IMR-90 (cell line): Measurements from ENCODE around the gene TCHP. TPM values are rescaled to one million over a fixed set of nuclear protein-coding genes. Genes with fewer than 3 reads are reported as not detected.

Experiments
- ATAC-seq: fragments of 200-7000 bp; cut with Tn5 transposase; 2 replicates; pipeline ENCODE4 v1.9.1; 2020; ENCODE audit warnings: low read depth, mild to moderate bottlenecking, moderate library complexity
- BruUV-seq: library from RNA; stranded (reverse); fragments of 400-500 nt; replicated peaks from 2 replicates; lab custom pipeline; 2021; lab: Mats Ljungman, UMichigan
- CTCF ChIA-PET: fragments of 300-600 bp; formaldehyde crosslinking; extraction: SDS; loops from one replicate; lab custom pipeline; 2021; ENCODE audit warnings: antibody characterized with exemption; lab: Yijun Ruan, JAX
- POLR2A ChIA-PET: fragments of 300-600 bp; sonication (Branson Sonifier 250); formaldehyde crosslinking; loops from one replicate; lab custom pipeline; 2022; ENCODE audit warnings: antibody characterized with exemption; ENCODE audit not compliant: unreplicated experiment; lab: Charles Lee
- DNase-seq: peaks from one replicate; pipeline ENCODE4 v3.0.0; 2013
- H2AFZ ChIP-seq: replicated peaks from 2 replicates; pipeline ENCODE3; 2013; ENCODE audit warnings: low read length, mild to moderate bottlenecking; ENCODE audit not compliant: poor library complexity
- H2AK5ac ChIP-seq: 2 replicates; pipeline ENCODE4 v1.6.1; 2013; ENCODE audit warnings: low read depth, low read length, inconsistent platforms
- H2AK9ac ChIP-seq: replicated peaks from 2 replicates; pipeline ENCODE3; 2013; ENCODE audit warnings: mild to moderate bottlenecking, low read depth, low read length, moderate library complexity; ENCODE audit not compliant: poor library complexity
- H2BK120ac ChIP-seq: 2 replicates; pipeline ENCODE4 v1.6.1; 2013; ENCODE audit warnings: low read depth, low read length, inconsistent platforms
- H2BK15ac ChIP-seq: 3 replicates; pipeline ENCODE4 v1.6.1; 2013; ENCODE audit warnings: low read depth, low read length, inconsistent platforms
- H2BK20ac ChIP-seq: 2 replicates; pipeline ENCODE4 v1.6.1; 2013; ENCODE audit warnings: low read depth, mild to moderate bottlenecking, inconsistent platforms, low read length, moderate library complexity
- H2BK5ac ChIP-seq: 2 replicates; pipeline ENCODE4 v1.6.1; 2013; ENCODE audit warnings: mild to moderate bottlenecking, low read depth, low read length, inconsistent platforms; ENCODE audit not compliant: poor library complexity, severe bottlenecking
- H3K14ac ChIP-seq: replicated peaks from 2 replicates; pipeline ENCODE4 v1.6.1; 2013; ENCODE audit warnings: low read depth, low read length, inconsistent platforms
- H3K18ac ChIP-seq: 2 replicates; pipeline ENCODE4 v1.6.1; 2013; ENCODE audit warnings: low read depth, low read length, control low read depth
- H3K23ac ChIP-seq: 2 replicates; pipeline ENCODE4 v1.6.1; 2013; ENCODE audit warnings: low read depth, low read length, inconsistent platforms
- H3K27ac ChIP-seq: 2 replicates; pipeline ENCODE4 v1.5.1; 2013; ENCODE audit warnings: mild to moderate bottlenecking, control low read depth, low read length; ENCODE audit not compliant: insufficient read depth
- H3K27me3 ChIP-seq: 2 replicates; pipeline ENCODE4 v1.6.1; 2013; ENCODE audit warnings: low read length; ENCODE audit not compliant: control insufficient read depth, insufficient read depth
- H3K36me3 ChIP-seq: 2 replicates; pipeline ENCODE4 v1.6.1; 2013; ENCODE audit warnings: low read length, mixed read lengths; ENCODE audit not compliant: control insufficient read depth, insufficient read depth
- H3K4ac ChIP-seq: 2 replicates; pipeline ENCODE4 v1.6.1; 2013; ENCODE audit warnings: low read depth, low read length, inconsistent platforms
- H3K4me1 ChIP-seq: 2 replicates; pipeline ENCODE4 v1.6.1; 2013; ENCODE audit warnings: low read length, mixed read lengths; ENCODE audit not compliant: control insufficient read depth, insufficient read depth
- H3K4me2 ChIP-seq: 2 replicates; pipeline ENCODE4 v1.6.1; 2013; ENCODE audit warnings: low read depth, mild to moderate bottlenecking, control low read depth, low read length, moderate library complexity
- H3K4me3 ChIP-seq: 2 replicates; pipeline ENCODE4 v1.5.1; 2013; ENCODE audit warnings: low read depth, mild to moderate bottlenecking, control low read depth, low read length, moderate library complexity; ENCODE audit not compliant: insufficient read depth
- H3K56ac ChIP-seq: 2 replicates; pipeline ENCODE4 v1.6.1; 2013; ENCODE audit warnings: low read length, inconsistent platforms; ENCODE audit not compliant: insufficient read depth; ENCODE audit errors: extremely low read depth
- H3K79me1 ChIP-seq, 2 experiments: 2 replicates each; pipeline ENCODE4 v1.6.1; 2013; ENCODE audit warnings: low read length in 2 of 2, inconsistent platforms in 1 of 2, low read depth in 1 of 2
- H3K9ac ChIP-seq: 2 replicates; pipeline ENCODE4 v1.6.1; 2013; ENCODE audit warnings: low read depth, low read length, control low read depth
- H3K9me1 ChIP-seq: 2 replicates; pipeline ENCODE4 v1.6.1; 2013; ENCODE audit warnings: low read length, inconsistent platforms; ENCODE audit not compliant: insufficient read depth
- H3K9me3 ChIP-seq: 2 replicates; pipeline ENCODE4 v1.6.1; 2013; ENCODE audit warnings: low read length; ENCODE audit not compliant: control insufficient read depth, insufficient read depth
- H4K20me1 ChIP-seq: 2 replicates; pipeline ENCODE4 v1.6.1; 2013; ENCODE audit warnings: low read length, inconsistent platforms; ENCODE audit not compliant: insufficient read depth
- H4K5ac ChIP-seq: 2 replicates; pipeline ENCODE4 v1.6.1; 2013; ENCODE audit warnings: mild to moderate bottlenecking, low read depth, low read length, control low read depth
- H4K8ac ChIP-seq, 2 experiments: 2 replicates each; pipeline ENCODE4 v1.6.1; 2013; ENCODE audit warnings: low read depth in 2 of 2, low read length in 2 of 2, control low read depth in 1 of 2, inconsistent platforms in 1 of 2
- H4K91ac ChIP-seq: 2 replicates; pipeline ENCODE4 v1.6.1; 2013; ENCODE audit warnings: low read depth, low read length, inconsistent platforms; ENCODE audit not compliant: insufficient read depth
- FOS ChIP-seq: fragments of 150-350 bp; IDR thresholded peaks from 2 replicates; pipeline ENCODE4 v1.6.1; 2016; ENCODE audit warnings: low read depth, low read length
- RAD21 ChIP-seq: IDR thresholded peaks from 2 replicates; pipeline ENCODE4 v1.6.1; 2012; ENCODE audit warnings: low read length, improper control_type of control experiment
- SMC3 ChIP-seq: fragments of 150-350 bp; IDR thresholded peaks from 2 replicates; pipeline ENCODE4 v1.6.1; 2016; ENCODE audit warnings: low read depth, mild to moderate bottlenecking, antibody characterized with exemption, low read length, moderate library complexity
- WGBS, 2 experiments: methylation state at CpG; one replicate each; pipeline versions ENCODE4 v1.1.5 to v1.1.7; 2013; ENCODE audit warnings: missing lambda C conversion rate in 2 of 2; ENCODE audit not compliant: insufficient read length in 1 of 2; ENCODE audit errors: extremely low coverage in 2 of 2; 5-methylcytosine and 5-hydroxymethylcytosine counted together
- dilution Hi-C: fragments of 300-500 bp; cut with HindIII; formaldehyde crosslinking; loops from one replicate; pipeline ENCODE4 v1.14.3; 2018; ENCODE audit warnings: low sequenced_read_pairs; ENCODE audit not compliant: unreplicated experiment
- in situ Hi-C: fragments of 300-500 bp; cut with MboI; formaldehyde crosslinking; loops from 3 replicates; pipeline ENCODE4 v1.14.3; 2019; ENCODE audit warnings: low sequenced_read_pairs, inconsistent platforms, mixed read lengths
- intact Hi-C: fragments of 100-400 bp; cut with micrococcal nuclease; formaldehyde crosslinking; loops from 2 replicates; pipeline ENCODE4 v1.10.0; 2022
- polyA plus RNA-seq, 3 experiments: library from polyadenylated mRNA; depleted of rRNA; stranded (reverse); fragments of >200 nt; gene quantifications; 2 replicates each; pipeline ENCODE4 v1.2.3, GENCODE V29; 2012; ENCODE audit warnings: low replicate concordance in 1 of 3
- total RNA-seq: library from RNA; depleted of rRNA; stranded (reverse); fragments of >200 nt; gene quantifications from 2 replicates; pipeline ENCODE4 v1.2.3, GENCODE V29; 2012

The TCHP gene
- total and polyA plus RNA-seq, 2 of the 4 experiments (the other 2 are of a cell fraction): 6.1 to 13.4 TPM

- 0 out of 2 replicates have a peak, but pooled peaks cover 1% of the 10 kb centered on the region for H3K4me1 ChIP-seq
- 100% methylated on average over 1 of the region's 8 CpGs; no CpG with 5 or more reads in 1 of the 2 experiments for WGBS, 2 experiments
- no peak overlapping the region for H3K4me2 ChIP-seq
- no peak overlapping the region for H3K23ac ChIP-seq
- H3K36me3 ChIP-seq: peaks cover 28% of the 10 kb centered on the region
- POLR2A ChIA-PET: no interaction called here
- peaks cover 2 to 26% of the 10 kb centered on the region in 2 experiments; a peak in 2 of 4 replicates for H3K79me1 ChIP-seq
- H3K9ac ChIP-seq: no peak overlapping the region
- H4K91ac ChIP-seq: no peak overlapping the region
- H3K14ac ChIP-seq: no peak overlapping the region
- intact Hi-C loops (no loop called here), dilution Hi-C loops (no loop called here), in situ Hi-C loops (no loop called here)
- CTCF ChIA-PET: interaction anchor here (0.6 kb wide), 1 partner anchor 531 kb away, joined by 8 read pairs; no protein-coding TSS in a partner anchor
- no peaks in the 10 kb centered on the region for H3K27me3 ChIP-seq
- no peak overlapping the region for H3K27ac ChIP-seq
- H3K9me3 ChIP-seq: no peaks in the 10 kb centered on the region
- no peak overlapping the region for H2BK5ac ChIP-seq
- no peak overlapping the region for H2BK15ac ChIP-seq
- H2BK20ac ChIP-seq: no peak overlapping the region
- DNase-seq (no peak), ATAC-seq (no peak)
- BruUV-seq: no TSS peak
- no peak overlapping the region for H3K18ac ChIP-seq
- H3K4me3 ChIP-seq: no peak overlapping the region
- no peak overlapping the region for H3K4ac ChIP-seq
- H4K20me1 ChIP-seq: no peaks in the 10 kb centered on the region
- H4K8ac ChIP-seq: no peak overlapping the region
- H3K56ac ChIP-seq: no peak overlapping the region
- no peak overlapping the region for H2AK9ac ChIP-seq
- H2BK120ac ChIP-seq: no peak overlapping the region
- no peak overlapping the region for H2AK5ac ChIP-seq
- no peak overlapping the region for H4K5ac ChIP-seq
- TF ChIP-seq RAD21: no peak
- TF ChIP-seq FOS: no peak
- no peak for TF ChIP-seq SMC3
- H3K9me1 ChIP-seq: peaks cover 6% of the 10 kb centered on the region
- H2AFZ ChIP-seq: no peak overlapping the region
Observed at GRCh38 chr12:109959411-109960093, 59.5 kb downstream of the TCHP start.
